Kidney (tissue), 14 donors: ENCODE measurements around the gene ZNF672. TPM values are rescaled to one million over a fixed set of nuclear protein-coding genes. Genes with fewer than 3 reads are reported as not detected.

Experiments used
- DNase-seq, 5 donors: peaks; one replicate each; pipeline ENCODE4 v3.0.0-alpha.2; 2013 to 2020
- FAIRE-seq: peaks from 2 replicates; lab custom pipeline; 2012; peaks lifted over from hg19 to GRCh38; lab: Jason Lieb, UNC
- H3K27ac ChIP-seq, 2 donors: one replicate each; pipeline ENCODE4 v1.7.0; 2013; ENCODE audit warnings: low read depth in 2 of 2, low read length in 2 of 2, inconsistent platforms in 1 of 2
- H3K27me3 ChIP-seq: one replicate; pipeline ENCODE4 v1.7.1; 2013; ENCODE audit warnings: low read length, inconsistent platforms; ENCODE audit not compliant: control insufficient read depth, insufficient read depth
- H3K36me3 ChIP-seq, 3 donors: one replicate each; pipeline versions ENCODE4 v1.7.0 to v1.7.1; 2013; ENCODE audit warnings: low read length in 3 of 3, control low read depth in 1 of 3, inconsistent platforms in 1 of 3; ENCODE audit not compliant: insufficient read depth in 3 of 3, control insufficient read depth in 2 of 3
- H3K4me1 ChIP-seq, 3 donors: one replicate each; pipeline versions ENCODE4 v1.7.0 to v1.7.1; 2013; ENCODE audit warnings: low read length in 3 of 3, inconsistent platforms in 1 of 3, low read depth in 1 of 3; ENCODE audit not compliant: control insufficient read depth in 2 of 3, insufficient read depth in 2 of 3
- H3K4me3 ChIP-seq, 3 donors: one replicate each; pipeline versions ENCODE4 v1.7.0 to v1.8.1; 2013; ENCODE audit warnings: low read length in 3 of 3, control low read depth in 1 of 3, inconsistent platforms in 1 of 3
- H3K9ac ChIP-seq, 3 donors: one replicate each; pipeline versions ENCODE4 v1.7.0 to v1.7.1; 2013; ENCODE audit warnings: low read length in 3 of 3, control low read depth in 1 of 3, inconsistent platforms in 1 of 3
- H3K9me3 ChIP-seq, 3 donors: one replicate each; pipeline versions ENCODE4 v1.7.0 to v1.7.1; 2013; ENCODE audit warnings: low read length in 3 of 3, control low read depth in 1 of 3, inconsistent platforms in 1 of 3; ENCODE audit not compliant: control insufficient read depth in 2 of 3, insufficient read depth in 1 of 3
- intact Hi-C: fragments of 100-400 bp; cut with DNase I; formaldehyde crosslinking; loops from one replicate; pipeline ENCODE4 v1.11.1; 2022
- polyA plus RNA-seq: library from polyadenylated mRNA; stranded (reverse); fragments of 350-450 nt; fragmentation: Illumina TruSeq; extraction: RNeasy Lipid Tissue Mini Kit (QIAGEN cat#74804); gene quantifications from one replicate; pipeline ENCODE4 v1.2.3, GENCODE V29; 2014; ENCODE audit warnings: low read depth, low replicate concordance; ENCODE audit not compliant: insufficient read depth
- total RNA-seq: library from RNA; stranded (reverse); fragmentation: NEBNext Ultra II Directional; extraction: Animal tissue kit (Norgen Biotek cat#: 25700); gene quantifications from one replicate; pipeline ENCODE4 v1.2.1, GENCODE V29; 2021
- TF ChIP-seq, protein P1 (sequence below): IDR thresholded peaks from 3 replicates; pipeline ENCODE4 v1.5.1; 2012; ENCODE audit warnings: mild to moderate bottlenecking, moderate library complexity, borderline replicate concordance; ENCODE audit not compliant: insufficient read depth; ENCODE audit errors: extremely low read depth
- donor health status: control.
- donor health status: control.
- donor health status: control.
- donor health status: control.
- donor health status: control.
- donor health status: DM: yes; HTN: yes; CAD: no.
- donor health status: Normal renal cell carcinoma (clear cell type).

The ZNF672 gene
- total and polyA plus RNA-seq, 2 donors from 2014 or later = 25.0 to 28.6 TPM

DNA sequence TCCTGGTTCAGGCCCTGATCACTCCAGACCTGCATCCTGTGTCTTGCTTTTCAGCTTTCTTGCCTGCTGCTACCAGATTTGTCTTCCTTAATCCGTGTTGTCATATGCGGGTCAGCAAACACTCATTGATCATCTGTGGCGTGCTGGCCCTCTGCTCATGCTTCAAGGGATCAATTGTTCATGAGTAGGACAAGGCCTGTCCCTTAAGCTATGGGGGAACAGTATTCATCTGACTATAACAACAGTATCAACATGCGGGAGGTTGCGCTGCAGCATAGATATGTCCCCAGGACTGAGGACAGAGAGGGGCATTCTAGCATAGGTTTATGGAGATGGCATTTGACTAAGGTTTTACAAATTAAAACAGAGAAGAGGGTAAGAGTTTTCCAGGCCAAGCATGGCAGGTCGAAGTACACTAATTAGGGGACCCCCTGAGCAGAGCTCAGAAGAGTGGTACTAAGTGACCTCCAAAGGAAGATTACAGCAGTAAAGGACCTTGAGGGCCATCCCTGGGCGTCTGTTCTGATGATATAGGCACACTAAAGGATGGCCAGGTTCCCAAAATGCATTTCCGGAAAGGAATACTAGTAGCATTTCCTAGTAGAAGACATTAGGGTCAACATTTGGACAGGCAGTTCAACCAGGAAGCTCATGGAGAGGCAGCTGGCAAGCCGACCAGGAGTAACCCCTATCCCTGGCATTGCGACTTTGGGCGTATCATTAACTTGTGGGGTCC lies 811 bp upstream of the ZNF672 start:
- peak overlapping the region; percentile 80 to 92 (median 82) for H3K4me3 ChIP-seq
- no peaks in the 10 kb centered on the region for H3K9me3 ChIP-seq
- no peaks in the 10 kb centered on the region for H3K27me3 ChIP-seq
- no peak for FAIRE-seq
- intact Hi-C loops = no loop called here
- H3K27ac ChIP-seq = peak overlapping the region; percentile 92 to 100
- H3K4me1 ChIP-seq = peaks cover 0 to 21% (median 6%) of the 10 kb centered on the region in 3 donors
- TF ChIP-seq, protein P1, sequence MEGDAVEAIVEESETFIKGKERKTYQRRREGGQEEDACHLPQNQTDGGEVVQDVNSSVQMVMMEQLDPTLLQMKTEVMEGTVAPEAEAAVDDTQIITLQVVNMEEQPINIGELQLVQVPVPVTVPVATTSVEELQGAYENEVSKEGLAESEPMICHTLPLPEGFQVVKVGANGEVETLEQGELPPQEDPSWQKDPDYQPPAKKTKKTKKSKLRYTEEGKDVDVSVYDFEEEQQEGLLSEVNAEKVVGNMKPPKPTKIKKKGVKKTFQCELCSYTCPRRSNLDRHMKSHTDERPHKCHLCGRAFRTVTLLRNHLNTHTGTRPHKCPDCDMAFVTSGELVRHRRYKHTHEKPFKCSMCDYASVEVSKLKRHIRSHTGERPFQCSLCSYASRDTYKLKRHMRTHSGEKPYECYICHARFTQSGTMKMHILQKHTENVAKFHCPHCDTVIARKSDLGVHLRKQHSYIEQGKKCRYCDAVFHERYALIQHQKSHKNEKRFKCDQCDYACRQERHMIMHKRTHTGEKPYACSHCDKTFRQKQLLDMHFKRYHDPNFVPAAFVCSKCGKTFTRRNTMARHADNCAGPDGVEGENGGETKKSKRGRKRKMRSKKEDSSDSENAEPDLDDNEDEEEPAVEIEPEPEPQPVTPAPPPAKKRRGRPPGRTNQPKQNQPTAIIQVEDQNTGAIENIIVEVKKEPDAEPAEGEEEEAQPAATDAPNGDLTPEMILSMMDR = no peak
- no peak for DNase-seq
- H3K36me3 ChIP-seq = no peaks in the 10 kb centered on the region
- H3K9ac ChIP-seq = peak overlapping the region; percentile 57 to 89 (median 67)

DNA sequence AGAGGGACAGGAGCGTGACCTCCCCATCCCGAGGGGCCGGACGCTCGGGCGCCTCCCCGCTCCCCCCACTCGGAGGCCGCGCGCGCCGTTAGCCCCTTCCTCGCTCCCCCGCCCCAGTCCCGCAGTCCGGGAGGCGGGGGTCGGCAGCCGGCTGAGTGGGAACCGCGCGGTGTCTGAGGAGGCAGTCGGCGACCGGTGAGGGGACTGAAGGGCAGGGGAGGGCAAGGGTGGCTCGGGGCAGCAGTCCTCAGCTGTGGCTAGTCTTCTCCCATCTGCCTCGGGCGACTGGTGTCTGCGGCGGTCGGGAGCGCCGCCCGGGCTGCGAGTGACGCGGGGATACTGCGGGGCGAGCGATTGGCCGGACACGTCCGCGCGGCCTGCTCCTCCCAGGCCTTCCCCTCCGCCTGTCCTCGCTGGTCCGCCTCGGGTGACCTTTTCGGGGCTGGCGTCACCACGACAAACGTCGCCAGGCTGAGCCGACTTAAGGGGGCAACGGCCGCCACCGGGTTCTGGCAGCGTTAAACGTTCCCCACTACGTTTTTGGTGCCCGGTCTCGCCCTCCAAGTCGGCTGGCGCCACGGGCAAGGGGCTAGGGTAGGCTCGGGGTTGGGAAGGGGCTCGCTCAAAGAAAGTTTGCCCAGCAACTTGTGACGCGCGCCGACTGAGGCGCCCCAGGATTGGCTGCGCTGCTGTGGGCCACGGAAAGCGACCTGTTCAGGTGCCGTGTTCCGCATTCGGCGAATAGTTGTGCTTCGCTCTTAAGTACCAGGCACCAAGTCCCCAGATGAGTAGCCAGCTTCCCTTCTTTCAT lies 538 bp downstream of the ZNF672 start:
- no peak for FAIRE-seq
- H3K27ac ChIP-seq = peak overlapping the region; percentile 100
- peaks cover 0 to 22% (median 6%) of the 10 kb centered on the region in 3 donors for H3K4me1 ChIP-seq
- no peaks in the 10 kb centered on the region for H3K27me3 ChIP-seq
- no peaks in the 10 kb centered on the region for H3K9me3 ChIP-seq
- no peaks in the 10 kb centered on the region for H3K36me3 ChIP-seq
- DNase-seq = peak; percentile 93 to 98 (median 97)
- TF ChIP-seq, protein P1 = no peak
- peak overlapping the region; percentile 81 to 92 (median 85) for H3K4me3 ChIP-seq
- intact Hi-C loops = no loop called here
- peak overlapping the region; percentile 85 to 99 (median 87) for H3K9ac ChIP-seq

DNA sequence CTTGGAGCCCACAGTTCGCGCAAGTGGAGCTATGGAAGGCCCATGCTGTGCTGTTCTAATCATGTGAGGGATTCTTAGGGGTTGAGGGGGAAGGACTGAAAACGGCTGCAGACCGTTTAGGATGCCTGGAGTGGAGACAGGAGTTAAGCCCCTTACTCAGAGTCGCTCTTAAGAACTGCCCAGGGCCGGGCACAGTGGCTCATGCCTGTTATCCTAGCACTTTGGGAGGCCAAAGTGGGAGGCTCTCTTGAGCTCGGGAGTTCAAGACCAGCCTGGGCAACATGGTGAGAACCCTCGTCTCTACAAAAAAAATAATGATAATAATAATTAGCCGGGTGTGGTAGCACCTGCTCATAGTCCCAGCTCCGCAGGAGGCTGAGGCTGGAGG lies 1.1 kb downstream of the ZNF672 start:
- peak overlapping the region; percentile 85 to 99 (median 87) for H3K9ac ChIP-seq
- no peaks in the 10 kb centered on the region for H3K36me3 ChIP-seq
- no peaks in the 10 kb centered on the region for H3K9me3 ChIP-seq
- peak overlapping the region; percentile 100 for H3K27ac ChIP-seq
- H3K27me3 ChIP-seq = no peaks in the 10 kb centered on the region
- FAIRE-seq = no peak
- TF ChIP-seq, protein P1 = no peak
- DNase-seq = no peak
- peak overlapping the region; percentile 81 to 92 (median 85) for H3K4me3 ChIP-seq
- intact Hi-C loops = no loop called here
- H3K4me1 ChIP-seq = peaks cover 0 to 22% (median 6%) of the 10 kb centered on the region in 3 donors
